OCI-LY1 (cell line): ENCODE measurements around the gene ASPM.

Experiments used
- H2AFZ ChIP-seq: fragments of 200-600 bp; sonication (generic), shearing (Covaris generic); 2 replicates; pipeline ENCODE4 v1.6.0; 2014; ENCODE audit warnings: antibody characterized with exemption, mild to moderate bottlenecking, low read length
- H3F3A ChIP-seq: fragments of 200-600 bp; sonication (generic), shearing (Covaris generic); 2 replicates; pipeline ENCODE4 v1.6.0; 2014; ENCODE audit warnings: mild to moderate bottlenecking, antibody characterized with exemption, low read length, moderate library complexity; ENCODE audit not compliant: insufficient read depth
- H3K27ac ChIP-seq: fragments of 200-600 bp; sonication (generic); 2 replicates; pipeline ENCODE4 v1.5.1; 2014; ENCODE audit warnings: low read length, mixed run types, mild to moderate bottlenecking, low read depth; ENCODE audit not compliant: poor library complexity, severe bottlenecking
- H3K27me3 ChIP-seq: fragments of 200-600 bp; sonication (generic); 2 replicates; pipeline ENCODE4 v1.6.0; 2014; ENCODE audit warnings: antibody characterized with exemption, mild to moderate bottlenecking, low read length, moderate library complexity; ENCODE audit not compliant: insufficient read depth
- H3K36me3 ChIP-seq: fragments of 200-600 bp; sonication (generic); 2 replicates; pipeline ENCODE4 v1.6.1; 2014; ENCODE audit warnings: mild to moderate bottlenecking, antibody characterized with exemption, low read length, moderate library complexity, mixed read lengths; ENCODE audit not compliant: insufficient read depth
- H3K4me1 ChIP-seq: fragments of 200-600 bp; sonication (generic); 2 replicates; pipeline ENCODE4 v1.5.1; 2014; ENCODE audit warnings: mild to moderate bottlenecking, low read length, moderate library complexity; ENCODE audit not compliant: insufficient read depth, severe bottlenecking
- H3K4me2 ChIP-seq: fragments of 200-600 bp; sonication (generic), shearing (Covaris generic); 2 replicates; pipeline ENCODE4 v1.6.1; 2014; ENCODE audit warnings: low read length
- H3K4me3 ChIP-seq: fragments of 200-600 bp; sonication (generic); 2 replicates; pipeline ENCODE4 v1.5.1; 2014; ENCODE audit warnings: low read length, low read depth, mild to moderate bottlenecking, mixed read lengths; ENCODE audit not compliant: poor library complexity, severe bottlenecking
- H3K79me2 ChIP-seq: fragments of 200-600 bp; shearing (Covaris generic); 2 replicates; pipeline ENCODE4 v1.6.1; 2016; ENCODE audit warnings: mixed run types, low read length, mixed read lengths; ENCODE audit not compliant: insufficient read depth
- H3K9ac ChIP-seq: fragments of 200-600 bp; sonication (generic), shearing (Covaris generic); 2 replicates; pipeline ENCODE4 v1.6.1; 2014; ENCODE audit warnings: mild to moderate bottlenecking, low read length, mixed read lengths
- H3K9me2 ChIP-seq: fragments of 200-600 bp; sonication (generic), shearing (Covaris generic); 2 replicates; pipeline ENCODE4 v1.6.1; 2014; ENCODE audit warnings: low read depth, mild to moderate bottlenecking, low read length, mixed read lengths
- H3K9me3 ChIP-seq: fragments of 200-600 bp; shearing (Covaris generic); 2 replicates; pipeline ENCODE4 v1.6.1; 2014; ENCODE audit warnings: low read length, mixed read lengths
- H4K20me1 ChIP-seq: fragments of 200-600 bp; sonication (generic), shearing (Covaris generic); 2 replicates; pipeline ENCODE4 v1.6.0; 2016; ENCODE audit warnings: mild to moderate bottlenecking, low read length; ENCODE audit not compliant: insufficient read depth
- CTCF ChIP-seq: fragments of 200-600 bp; sonication (generic), shearing (Covaris generic); IDR thresholded peaks from 2 replicates; pipeline ENCODE4 v1.5.1; 2017; ENCODE audit warnings: mild to moderate bottlenecking, antibody characterized with exemption, low read length, moderate library complexity, mixed read lengths
- EZH2 ChIP-seq: fragments of 200-600 bp; sonication (generic), shearing (Covaris generic); IDR thresholded peaks from 2 replicates; pipeline ENCODE4 v1.8.0; 2017; ENCODE audit warnings: borderline replicate concordance, mixed run types, mild to moderate bottlenecking, antibody characterized with exemption, low read length, moderate library complexity, mixed read lengths

The ASPM gene

GRCh38 chr1:197184190-197184589 is 37.7 kb upstream of the ASPM start:
- Histone ChIP-seq H3K27me3 (no peaks in the 10 kb centered on the region), H3F3A (no peaks in the 10 kb centered on the region), H3K4me1 (peaks cover 13% of the 10 kb centered on the region), H3K9ac (no peak overlapping the region), H2AFZ (no peak overlapping the region), H3K27ac (no peak overlapping the region), H3K36me3 (peaks cover 60% of the 10 kb centered on the region), H3K9me3 (no peaks in the 10 kb centered on the region), H3K4me2 (no peak overlapping the region), H4K20me1 (no peaks in the 10 kb centered on the region), H3K9me2 (no peaks in the 10 kb centered on the region), H3K4me3 (no peak overlapping the region), H3K79me2 (no peaks in the 10 kb centered on the region)
- no peak for TF ChIP-seq EZH2
- TF ChIP-seq CTCF, result no peak

GRCh38 chr1:197183195-197183748 is 36.8 kb upstream of the ASPM start:
- H3K36me3 ChIP-seq, result peaks cover 62% of the 10 kb centered on the region
- no peak overlapping the region for H2AFZ ChIP-seq
- H3K9me2 ChIP-seq, result no peaks in the 10 kb centered on the region
- no peaks in the 10 kb centered on the region for H3K27me3 ChIP-seq
- no peaks in the 10 kb centered on the region for H4K20me1 ChIP-seq
- H3K9me3 ChIP-seq, result no peaks in the 10 kb centered on the region
- no peak overlapping the region for H3K4me2 ChIP-seq
- H3K9ac ChIP-seq, result no peak overlapping the region
- peaks cover 13% of the 10 kb centered on the region for H3K4me1 ChIP-seq
- no peak overlapping the region for H3K4me3 ChIP-seq
- no peaks in the 10 kb centered on the region for H3K79me2 ChIP-seq
- no peaks in the 10 kb centered on the region for H3F3A ChIP-seq
- H3K27ac ChIP-seq, result no peak overlapping the region
- TF ChIP-seq EZH2, result no peak
- TF ChIP-seq CTCF, result no peak

GRCh38 chr1:197182716-197183115 is 36.2 kb upstream of the ASPM start:
- peaks cover 57% of the 10 kb centered on the region for H3K36me3 ChIP-seq
- TF ChIP-seq CTCF (no peak), EZH2 (no peak)

More at GRCh38 chr1:197182716-197183115, 36.2 kb upstream of the ASPM start:
- H3K79me2 ChIP-seq, result no peaks in the 10 kb centered on the region
- no peaks in the 10 kb centered on the region for H3K9me2 ChIP-seq
- H3K9me3 ChIP-seq, result no peaks in the 10 kb centered on the region
- no peak overlapping the region for H3K27ac ChIP-seq
- H4K20me1 ChIP-seq, result no peaks in the 10 kb centered on the region
- H3K4me1 ChIP-seq, result peaks cover 13% of the 10 kb centered on the region
- no peaks in the 10 kb centered on the region for H3K27me3 ChIP-seq
- H3K9ac ChIP-seq, result no peak overlapping the region
- no peak overlapping the region for H2AFZ ChIP-seq
- no peak overlapping the region for H3K4me3 ChIP-seq
- H3F3A ChIP-seq, result no peaks in the 10 kb centered on the region
- H3K4me2 ChIP-seq, result no peak overlapping the region
